H1 (cell line): ENCODE measurements around the gene NTRK1. TPM values are rescaled to one million over a fixed set of nuclear protein-coding genes. Genes with fewer than 3 reads are reported as not detected.

Experiments
- CHD7 ChIP-seq: fragments of 300-600 bp; sonication (generic); IDR thresholded peaks from 2 replicates; pipeline ENCODE4 v1.7.1; 2012; ENCODE audit warnings: low read length, moderate library complexity, mild to moderate bottlenecking, inconsistent platforms; ENCODE audit not compliant: insufficient replicate concordance
- polyA plus RNA-seq, 7 experiments: library from polyadenylated mRNA; depleted of rRNA in 3 of 7; stranded (reverse) in 5 of 7; unstranded in 2 of 7; fragments of >200 nt in 5 of 7; fragments of 200-250 nt in 2 of 7; gene quantifications; 1 replicate in 5 of 7; 2 replicates in 1 of 7; 4 replicates in 1 of 7; pipeline versions ENCODE4 v1.2.1 to v1.2.3, GENCODE V29; 2011 to 2013; ENCODE audit warnings: missing spikeins in 2 of 7, mixed read lengths in 2 of 7
- total RNA-seq: library from RNA; stranded (reverse); fragmentation: NEBNext Ultra II Directional; extraction: Animal tissue kit (Norgen Biotek cat#: 25700); gene quantifications from 2 replicates; pipeline ENCODE4 v1.2.1, GENCODE V29; 2021

NTRK1 gene
- total and polyA plus RNA-seq, 2 of the 8 experiments (the other 6 are each of a cell fraction or from before 2014, with no cell fraction given): 0.12 to 0.24 TPM

DNA sequence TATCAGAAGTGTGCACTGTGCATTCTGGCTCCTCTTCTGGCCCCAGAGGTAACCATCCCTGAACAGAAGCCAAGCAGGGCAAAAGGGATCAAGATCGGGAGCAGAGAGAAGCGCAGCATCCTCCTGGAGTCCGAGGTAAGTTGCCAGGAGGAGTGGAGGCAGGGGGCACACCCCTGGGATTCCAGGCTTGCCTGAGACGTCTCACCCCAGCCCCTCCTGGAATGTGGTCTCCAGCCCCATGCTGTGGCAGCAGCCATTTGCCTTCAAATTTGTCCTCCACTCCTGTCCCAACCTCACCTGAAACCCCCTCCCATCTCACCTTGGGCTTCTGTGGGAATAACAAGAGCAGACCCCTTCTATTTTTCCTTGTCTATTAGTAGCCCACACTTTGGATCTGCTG, 69.8 kb downstream of the NTRK1 start (continued):
- TF ChIP-seq CHD7: no peak
- TF ChIP-seq, all 59 proteins: peak for 2
